OCI-LY7 (cell line): Measurements from ENCODE around the gene C4orf36. TPM values are rescaled to one million over a fixed set of nuclear protein-coding genes. Genes with fewer than 3 reads are reported as not detected.

Experiments used
- BruUV-seq: library from RNA; stranded (reverse); fragments of 400-500 nt; replicated peaks from 2 replicates; lab custom pipeline; 2021; lab: Mats Ljungman, UMichigan
- CTCF ChIA-PET: fragments of 300-600 bp; sonication (Branson Sonifier 250); formaldehyde crosslinking; loops from one replicate; lab custom pipeline; 2022; ENCODE audit warnings: antibody characterized with exemption; ENCODE audit not compliant: unreplicated experiment; lab: Charles Lee
- POLR2A ChIA-PET: fragments of 300-600 bp; sonication (Branson Sonifier 250); formaldehyde crosslinking; loops from one replicate; lab custom pipeline; 2022; ENCODE audit warnings: antibody characterized with exemption; lab: Charles Lee
- DNase-seq: peaks from one replicate; pipeline ENCODE4 v3.0.0-alpha.2; 2015; ENCODE audit warnings: low spot score
- H2AFZ ChIP-seq: fragments of 200-600 bp; sonication (generic), shearing (Covaris generic); 2 replicates; pipeline ENCODE4 v1.6.1; 2014; ENCODE audit warnings: mild to moderate bottlenecking, antibody characterized with exemption, low read length, moderate library complexity
- H3K27ac ChIP-seq: fragments of 200-600 bp; sonication (generic); 2 replicates; pipeline ENCODE4 v1.5.1; 2014; ENCODE audit warnings: mixed run types, low read depth, mild to moderate bottlenecking, moderate library complexity, low read length, inconsistent platforms; ENCODE audit not compliant: poor library complexity, severe bottlenecking
- H3K36me3 ChIP-seq: fragments of 200-600 bp; sonication (generic); 2 replicates; pipeline ENCODE4 v1.6.1; 2014; ENCODE audit warnings: mild to moderate bottlenecking, antibody characterized with exemption, low read length, moderate library complexity, mixed read lengths; ENCODE audit not compliant: insufficient read depth
- H3K4me1 ChIP-seq: fragments of 200-600 bp; sonication (generic); 2 replicates; pipeline ENCODE4 v1.5.1; 2014; ENCODE audit warnings: mild to moderate bottlenecking, low read length; ENCODE audit not compliant: insufficient read depth, poor library complexity, severe bottlenecking
- H3K4me2 ChIP-seq: fragments of 200-600 bp; sonication (generic); 2 replicates; pipeline ENCODE4 v1.6.1; 2014; ENCODE audit warnings: mild to moderate bottlenecking, low read length
- H3K4me3 ChIP-seq: fragments of 200-600 bp; sonication (generic); 2 replicates; pipeline ENCODE4 v1.5.1; 2014; ENCODE audit warnings: mild to moderate bottlenecking, low read depth, low read length; ENCODE audit not compliant: poor library complexity, severe bottlenecking
- H3K79me2 ChIP-seq: fragments of 200-600 bp; sonication (generic); 2 replicates; pipeline ENCODE4 v1.6.1; 2016; ENCODE audit warnings: low read depth, mild to moderate bottlenecking, low read length, moderate library complexity, mixed read lengths; ENCODE audit not compliant: insufficient read depth
- H3K9me2 ChIP-seq: fragments of 200-600 bp; sonication (generic); 2 replicates; pipeline ENCODE4 v1.6.1; 2016; ENCODE audit warnings: mild to moderate bottlenecking, low read length, mixed read lengths; ENCODE audit not compliant: insufficient read depth
- H3K9me3 ChIP-seq: fragments of 200-600 bp; sonication (generic); 2 replicates; pipeline ENCODE4 v1.6.1; 2014; ENCODE audit warnings: mild to moderate bottlenecking, mixed run types, low read length, mixed read lengths
- H4K20me1 ChIP-seq: fragments of 200-600 bp; sonication (generic); 2 replicates; pipeline ENCODE4 v1.6.1; 2014; ENCODE audit warnings: mild to moderate bottlenecking, antibody characterized with exemption, low read length, moderate library complexity, mixed read lengths; ENCODE audit not compliant: insufficient read depth
- EZH2phosphoT487 ChIP-seq: fragments of 200-600 bp; sonication (generic); IDR thresholded peaks from 2 replicates; pipeline ENCODE4 v1.6.1; 2018; ENCODE audit warnings: low read depth, borderline replicate concordance, mild to moderate bottlenecking, mixed run types, antibody characterized with exemption, low read length, moderate library complexity, mixed read lengths
- intact Hi-C: fragments of 100-400 bp; cut with micrococcal nuclease; formaldehyde crosslinking; loops from one replicate; pipeline ENCODE4 v1.10.0; 2022; ENCODE audit not compliant: unreplicated experiment
- total RNA-seq, 2 experiments: library from RNA; depleted of rRNA in 1 of 2; stranded (reverse); fragments of >200 nt in 1 of 2; shearing (Covaris generic) in 1 of 2; gene quantifications; 2 replicates each; pipeline ENCODE4 v1.2.3, GENCODE V29; 2014 to 2022
- TF ChIP-seq, protein P1 (sequence below): fragments of 200-600 bp; sonication (generic); conservative IDR thresholded peaks from 2 replicates; pipeline ENCODE4 v1.5.1; 2014; ENCODE audit warnings: mild to moderate bottlenecking, antibody characterized with exemption, low read length, moderate library complexity, mixed read lengths

The C4orf36 gene
- total RNA-seq, 2 experiments from 2014 or later, result 1.4 TPM; not detected in 1

GRCh38 chr4:86840858-86841257 lies 51.4 kb downstream of the C4orf36 start:
- Histone ChIP-seq H3K4me1 (no peaks in the 10 kb centered on the region), H3K79me2 (no peaks in the 10 kb centered on the region), H3K4me2 (no peak overlapping the region), H3K27ac (no peak overlapping the region), H3K4me3 (no peak overlapping the region), H3K36me3 (no peaks in the 10 kb centered on the region), H3K9me2 (no peaks in the 10 kb centered on the region), H2AFZ (no peak overlapping the region), H4K20me1 (no peaks in the 10 kb centered on the region), H3K9me3 (no peaks in the 10 kb centered on the region)
- intact Hi-C loops, result no loop called here
- no TSS peak for BruUV-seq
- ChIA-PET CTCF (no interaction called here), POLR2A (no interaction called here)
- TF ChIP-seq, protein P1, sequence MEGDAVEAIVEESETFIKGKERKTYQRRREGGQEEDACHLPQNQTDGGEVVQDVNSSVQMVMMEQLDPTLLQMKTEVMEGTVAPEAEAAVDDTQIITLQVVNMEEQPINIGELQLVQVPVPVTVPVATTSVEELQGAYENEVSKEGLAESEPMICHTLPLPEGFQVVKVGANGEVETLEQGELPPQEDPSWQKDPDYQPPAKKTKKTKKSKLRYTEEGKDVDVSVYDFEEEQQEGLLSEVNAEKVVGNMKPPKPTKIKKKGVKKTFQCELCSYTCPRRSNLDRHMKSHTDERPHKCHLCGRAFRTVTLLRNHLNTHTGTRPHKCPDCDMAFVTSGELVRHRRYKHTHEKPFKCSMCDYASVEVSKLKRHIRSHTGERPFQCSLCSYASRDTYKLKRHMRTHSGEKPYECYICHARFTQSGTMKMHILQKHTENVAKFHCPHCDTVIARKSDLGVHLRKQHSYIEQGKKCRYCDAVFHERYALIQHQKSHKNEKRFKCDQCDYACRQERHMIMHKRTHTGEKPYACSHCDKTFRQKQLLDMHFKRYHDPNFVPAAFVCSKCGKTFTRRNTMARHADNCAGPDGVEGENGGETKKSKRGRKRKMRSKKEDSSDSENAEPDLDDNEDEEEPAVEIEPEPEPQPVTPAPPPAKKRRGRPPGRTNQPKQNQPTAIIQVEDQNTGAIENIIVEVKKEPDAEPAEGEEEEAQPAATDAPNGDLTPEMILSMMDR, result no peak
- TF ChIP-seq EZH2phosphoT487, result no peak
- DNase-seq, result no peak

- intact Hi-C loops, result no loop called here
- CTCF ChIA-PET, result no interaction called here
- TF ChIP-seq, protein P1, result no peak
- no peak for TF ChIP-seq EZH2phosphoT487
- H3K4me3 ChIP-seq, result no peak overlapping the region
- no peaks in the 10 kb centered on the region for H3K36me3 ChIP-seq
- no peaks in the 10 kb centered on the region for H3K4me1 ChIP-seq
- no peak overlapping the region for H3K27ac ChIP-seq
- POLR2A ChIA-PET, result interaction anchor here (0.6 kb wide), 1 partner anchor 41 kb away, joined by 4 read pairs; no protein-coding TSS in a partner anchor
- no peaks in the 10 kb centered on the region for H3K79me2 ChIP-seq
- no peak overlapping the region for H3K4me2 ChIP-seq
- H2AFZ ChIP-seq, result no peak overlapping the region
- no peaks in the 10 kb centered on the region for H3K9me2 ChIP-seq
- H3K9me3 ChIP-seq, result no peaks in the 10 kb centered on the region
- no peaks in the 10 kb centered on the region for H4K20me1 ChIP-seq
- no TSS peak for BruUV-seq
- no peak for DNase-seq
Measured at GRCh38 chr4:86837691-86838503, 54.3 kb downstream of the C4orf36 start.

DNA sequence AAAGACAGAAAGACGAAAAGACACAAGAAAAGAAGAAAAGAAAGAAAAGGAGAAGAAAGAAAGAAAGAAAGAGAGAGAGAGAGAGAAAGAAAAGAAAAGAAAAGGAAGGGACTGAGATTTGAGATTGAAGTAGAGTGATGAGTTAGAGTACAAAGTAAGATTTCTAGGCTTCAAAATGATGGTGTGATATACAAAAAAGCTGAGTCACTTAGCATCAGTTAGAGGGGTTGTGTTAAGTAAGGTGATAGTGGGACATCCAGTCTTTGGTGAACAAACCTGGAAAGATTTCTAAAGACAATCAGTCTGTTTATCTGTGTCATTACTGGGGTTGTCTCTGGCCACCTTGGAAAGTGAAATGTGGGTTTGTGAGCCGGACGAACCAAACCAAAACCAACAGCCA lies 56.5 kb downstream of the C4orf36 start:
- CTCF ChIA-PET, result no interaction called here
- no peaks in the 10 kb centered on the region for H3K36me3 ChIP-seq
- no TSS peak for BruUV-seq
- no peak for DNase-seq
- no peak overlapping the region for H3K4me2 ChIP-seq
- no peak overlapping the region for H3K27ac ChIP-seq
- no peaks in the 10 kb centered on the region for H4K20me1 ChIP-seq
- no peaks in the 10 kb centered on the region for H3K4me1 ChIP-seq
- no peaks in the 10 kb centered on the region for H3K9me2 ChIP-seq
- no peaks in the 10 kb centered on the region for H3K9me3 ChIP-seq
- POLR2A ChIA-PET, result interaction anchor here (0.7 kb wide), 1 partner anchor 11 kb away, joined by 3 read pairs; no protein-coding TSS in a partner anchor
- H3K4me3 ChIP-seq, result no peak overlapping the region
- H3K79me2 ChIP-seq, result no peaks in the 10 kb centered on the region
- H2AFZ ChIP-seq, result no peak overlapping the region
- TF ChIP-seq, protein P1, result no peak
- no peak for TF ChIP-seq EZH2phosphoT487
- intact Hi-C loops, result no loop called here
